ENCODE measurements around the gene FBXO47.

- TF ChIP-seq POLR2AphosphoS5 (IDR thresholded peaks at IDR 0.05), result no peak
- no peak for TF ChIP-seq CTCF (IDR thresholded peaks at IDR 0.05)
- no peak for TF ChIP-seq POLR2A (IDR thresholded peaks at IDR 0.05; ENCODE audit: low read depth)
Measured at GRCh38 chr17:38907930-38908675, 59.1 kb downstream of the FBXO47 start.

Measured in esophagus muscularis mucosa (tissue), 3 donors.